ENCODE results near the gene GALK1.

The GALK1 gene

DNA sequence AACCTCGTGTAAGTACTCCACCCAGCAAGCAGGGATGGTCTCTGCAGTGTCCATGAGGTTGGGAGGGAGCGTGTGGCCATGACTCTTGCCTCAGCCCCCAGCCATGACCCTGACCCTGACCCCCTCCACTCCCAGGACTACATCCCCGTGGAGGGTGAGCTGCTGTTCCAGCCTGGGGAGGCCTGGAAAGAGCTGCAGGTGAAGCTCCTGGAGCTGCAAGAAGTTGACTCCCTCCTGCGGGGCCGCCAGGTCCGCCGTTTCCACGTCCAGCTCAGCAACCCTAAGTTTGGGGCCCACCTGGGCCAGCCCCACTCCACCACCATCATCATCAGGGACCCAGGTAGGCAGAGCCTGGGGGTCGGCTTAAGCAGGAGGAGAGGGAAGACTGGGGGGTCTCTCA, 16.3 kb downstream of the GALK1 start:
- no peak for DNase-seq

DNA sequence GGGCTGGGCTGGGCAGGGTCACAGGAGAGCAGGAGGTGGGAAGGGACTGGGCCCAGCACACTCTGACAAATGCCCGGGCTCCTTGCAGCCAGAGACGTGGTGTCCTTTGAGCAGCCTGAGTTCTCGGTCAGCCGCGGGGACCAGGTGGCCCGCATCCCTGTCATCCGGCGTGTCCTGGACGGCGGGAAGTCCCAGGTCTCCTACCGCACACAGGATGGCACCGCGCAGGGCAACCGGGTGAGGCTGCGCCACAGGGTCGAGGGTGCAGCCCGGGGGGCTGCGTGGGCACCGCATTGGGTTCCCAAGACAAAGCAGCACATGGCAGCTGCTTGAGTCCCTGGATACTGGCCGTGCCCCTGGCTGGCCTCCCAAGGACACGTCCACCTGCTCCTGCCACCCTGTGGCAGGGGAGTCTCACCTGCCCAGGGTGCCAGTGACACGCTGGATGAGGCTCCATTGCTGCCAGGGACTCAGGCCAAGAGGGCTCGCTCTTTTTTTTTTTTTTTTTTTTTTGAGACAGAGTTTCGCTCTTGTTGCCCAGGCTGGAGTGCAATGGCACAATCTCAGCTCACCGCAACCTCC, 21.3 kb downstream of the GALK1 start:
- no peak for DNase-seq

DNA sequence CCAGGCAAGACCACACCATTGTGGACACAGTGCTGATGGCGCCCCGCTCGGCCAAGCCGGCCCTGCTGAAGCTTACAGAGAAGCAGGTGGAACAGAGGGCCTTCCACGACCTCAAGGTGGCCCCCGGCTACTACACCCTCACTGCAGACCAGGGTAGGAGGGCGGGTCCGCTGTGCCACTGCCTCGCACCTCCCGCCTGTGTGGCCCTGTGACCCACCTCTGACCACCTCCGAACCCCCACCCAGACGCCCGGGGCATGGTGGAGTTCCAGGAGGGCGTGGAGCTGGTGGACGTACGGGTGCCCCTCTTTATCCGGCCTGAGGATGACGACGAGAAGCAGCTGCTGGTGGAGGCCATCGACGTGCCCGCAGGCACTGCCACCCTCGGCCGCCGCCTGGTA, 22.7 kb downstream of the GALK1 start:
- DNase-seq, result no peak

DNA sequence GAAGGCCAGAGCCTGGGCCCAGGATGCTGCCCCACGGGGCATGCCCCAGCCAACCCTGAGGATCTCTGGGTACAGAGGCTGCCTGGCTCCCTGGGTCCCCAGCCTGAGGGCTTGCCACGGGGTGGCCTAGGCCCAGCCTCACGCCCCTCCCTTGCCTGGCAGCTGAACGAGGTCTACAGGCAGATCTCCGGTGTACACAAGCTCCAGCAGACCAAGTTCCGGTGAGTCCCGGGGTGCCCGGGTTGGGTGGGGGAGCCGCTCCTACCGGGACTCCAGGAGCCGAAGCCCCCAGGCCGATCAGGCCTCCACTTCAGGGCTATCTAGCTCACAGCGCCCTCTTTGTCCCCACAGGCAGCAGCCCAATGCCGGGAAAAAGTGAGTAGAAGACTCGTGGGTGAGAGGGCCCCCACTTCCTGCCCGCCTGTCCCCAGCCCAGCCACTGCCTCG, 24.3 kb downstream of the GALK1 start:
- DNase-seq, result no peak

DNA sequence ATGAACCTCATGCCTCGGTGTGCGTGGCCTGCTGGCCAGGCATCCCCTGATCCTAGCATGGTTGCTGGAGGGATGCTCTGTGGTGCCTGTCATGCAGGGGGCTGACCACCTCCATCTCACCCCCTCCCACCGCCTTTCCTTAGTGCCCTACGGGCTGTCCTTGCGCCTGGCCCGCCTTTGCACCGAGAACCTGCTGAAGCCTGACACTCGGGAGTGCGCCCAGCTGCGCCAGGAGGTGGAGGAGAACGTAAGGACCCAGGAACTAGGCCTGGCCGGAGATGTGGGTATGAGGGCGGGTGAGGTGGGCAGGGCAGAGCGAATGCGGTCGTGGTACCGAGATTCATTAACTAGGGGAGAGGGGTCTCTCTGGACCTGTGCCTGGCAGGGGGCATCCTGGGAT, 24.8 kb downstream of the GALK1 start:
- no peak for DNase-seq

DNA sequence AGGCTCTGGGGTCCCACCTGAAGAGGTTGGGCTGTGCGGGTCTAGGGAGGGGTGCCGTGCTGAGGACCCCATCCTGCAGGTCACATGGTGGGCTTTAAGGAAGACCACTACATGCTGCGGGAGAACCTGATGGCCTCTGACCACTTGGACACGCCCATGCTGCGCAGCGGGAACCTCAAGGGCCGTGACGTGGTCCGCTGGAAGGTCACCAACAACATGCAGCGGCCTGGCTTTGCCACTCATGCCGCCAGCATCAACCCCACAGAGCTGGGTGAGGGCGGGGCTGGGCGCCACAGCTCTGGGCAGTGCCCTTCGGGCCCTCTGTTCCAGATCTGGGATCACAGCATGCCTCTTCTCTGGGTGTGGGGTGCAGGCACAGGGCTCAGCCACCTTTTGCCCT, 25.2 kb downstream of the GALK1 start:
- DNase-seq, result no peak

DNA sequence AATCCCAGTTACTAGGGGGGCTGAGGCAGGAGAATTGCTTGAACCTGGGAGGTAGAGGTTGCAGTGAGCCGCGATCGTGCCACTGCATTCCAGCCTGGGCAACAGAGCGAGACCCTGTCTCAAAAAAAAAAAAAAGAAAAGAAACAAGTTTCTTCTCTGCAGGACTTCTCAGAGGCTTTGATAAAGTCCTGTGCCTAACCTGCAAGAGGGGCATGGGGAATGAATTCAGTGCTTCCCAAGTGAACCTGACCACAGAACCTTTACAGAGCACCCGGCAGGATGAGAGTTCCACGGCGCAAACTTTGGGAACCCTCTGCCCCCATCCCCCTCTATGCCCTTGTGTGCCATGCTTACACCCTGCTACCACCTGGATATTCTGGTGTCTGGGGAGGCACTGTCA, 25.8 kb downstream of the GALK1 start:
- no peak for DNase-seq

DNA sequence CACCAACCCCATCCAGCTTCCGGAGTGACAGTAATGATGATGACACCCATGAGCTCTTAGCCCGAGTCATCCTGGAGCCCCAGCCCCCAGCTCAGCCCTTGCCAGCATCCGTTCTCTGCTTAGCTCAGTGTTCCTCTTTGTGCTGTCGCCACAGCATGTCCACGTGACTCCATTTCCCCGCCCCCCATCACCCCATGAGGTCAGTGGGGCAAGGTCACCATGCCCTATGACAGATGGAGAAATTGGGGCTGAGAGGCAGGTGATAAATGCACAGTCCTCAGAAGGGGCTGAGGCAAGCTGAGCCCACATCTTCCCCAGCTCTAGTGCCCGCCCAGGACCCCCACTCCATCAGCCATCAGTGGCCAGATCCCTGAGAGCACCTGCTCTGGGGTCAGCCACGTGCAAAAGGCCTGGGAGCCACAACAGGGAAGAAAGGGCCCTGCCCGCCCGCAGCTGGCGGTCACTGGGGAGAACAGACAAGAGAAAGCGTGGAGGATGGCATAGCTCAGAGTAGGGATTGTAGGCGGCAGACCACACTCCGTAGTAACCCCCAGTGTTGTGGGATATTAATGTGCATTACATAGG, 26.7 kb downstream of the GALK1 start:
- no peak for DNase-seq

DNA sequence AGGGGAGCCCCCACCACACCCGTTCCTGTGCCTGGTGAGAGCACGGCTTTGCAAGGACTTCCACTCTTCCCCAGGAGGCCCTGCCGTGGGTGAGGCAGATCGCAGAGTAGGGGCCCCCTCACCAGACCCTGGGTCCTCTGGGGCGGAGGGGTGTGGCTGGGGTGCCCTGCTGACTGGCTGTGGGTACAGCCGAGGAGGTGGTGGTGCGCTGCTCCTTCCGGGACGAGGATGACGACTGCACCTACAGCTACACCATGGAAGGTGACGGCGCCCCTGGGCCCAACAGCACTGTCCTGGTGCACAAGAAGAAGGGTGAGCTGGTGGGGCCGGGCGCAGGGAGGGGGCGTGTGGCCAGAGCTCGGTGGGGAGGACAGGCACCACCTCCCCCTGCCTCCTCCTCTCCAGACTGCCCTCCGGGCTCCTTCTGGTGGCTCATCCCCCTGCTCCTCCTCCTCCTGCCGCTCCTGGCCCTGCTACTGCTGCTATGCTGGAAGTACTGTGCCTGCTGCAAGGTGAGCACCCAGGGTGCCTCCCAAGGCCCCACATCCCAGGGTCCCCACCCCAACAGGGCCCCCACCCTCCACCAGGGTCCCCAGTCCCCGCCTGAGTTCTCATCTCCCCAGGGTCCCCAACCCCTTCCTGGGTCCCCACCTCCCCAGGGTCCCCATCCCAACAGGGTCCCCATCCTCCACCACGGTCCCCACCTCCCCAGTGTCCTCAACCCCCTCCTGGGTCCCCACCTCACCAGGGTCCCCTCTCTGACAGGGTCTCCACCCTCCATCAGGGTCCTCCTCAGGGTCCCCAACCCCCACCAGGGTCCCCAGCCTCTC, 27.6 kb downstream of the GALK1 start:
- DNase-seq, result no peak

DNA sequence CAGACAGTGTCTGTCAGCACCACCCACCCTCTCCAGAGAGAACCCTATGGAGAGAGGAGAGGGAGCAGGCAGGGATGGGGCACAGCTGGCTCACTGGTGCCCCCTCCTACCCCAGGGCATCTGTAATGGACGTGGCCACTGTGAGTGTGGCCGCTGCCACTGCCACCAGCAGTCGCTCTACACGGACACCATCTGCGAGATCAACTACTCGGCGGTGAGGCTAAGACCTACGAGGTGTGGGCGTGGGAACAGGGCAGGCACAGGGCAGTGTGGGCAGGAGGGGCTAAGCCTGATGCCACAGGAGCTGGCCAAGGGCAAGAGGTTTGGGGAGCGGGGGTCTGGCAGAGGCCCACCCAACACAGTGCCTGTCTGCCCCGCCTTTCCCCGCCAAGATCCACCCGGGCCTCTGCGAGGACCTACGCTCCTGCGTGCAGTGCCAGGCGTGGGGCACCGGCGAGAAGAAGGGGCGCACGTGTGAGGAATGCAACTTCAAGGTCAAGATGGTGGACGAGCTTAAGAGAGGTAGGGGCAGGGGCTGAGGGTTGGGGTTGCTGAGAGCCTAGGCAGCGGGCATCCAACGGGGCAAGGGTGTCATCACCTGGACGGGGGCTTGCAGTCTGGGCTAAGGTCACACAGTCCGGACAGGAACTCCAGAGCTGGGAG, 28.7 kb downstream of the GALK1 start:
- DNase-seq, result no peak

DNA sequence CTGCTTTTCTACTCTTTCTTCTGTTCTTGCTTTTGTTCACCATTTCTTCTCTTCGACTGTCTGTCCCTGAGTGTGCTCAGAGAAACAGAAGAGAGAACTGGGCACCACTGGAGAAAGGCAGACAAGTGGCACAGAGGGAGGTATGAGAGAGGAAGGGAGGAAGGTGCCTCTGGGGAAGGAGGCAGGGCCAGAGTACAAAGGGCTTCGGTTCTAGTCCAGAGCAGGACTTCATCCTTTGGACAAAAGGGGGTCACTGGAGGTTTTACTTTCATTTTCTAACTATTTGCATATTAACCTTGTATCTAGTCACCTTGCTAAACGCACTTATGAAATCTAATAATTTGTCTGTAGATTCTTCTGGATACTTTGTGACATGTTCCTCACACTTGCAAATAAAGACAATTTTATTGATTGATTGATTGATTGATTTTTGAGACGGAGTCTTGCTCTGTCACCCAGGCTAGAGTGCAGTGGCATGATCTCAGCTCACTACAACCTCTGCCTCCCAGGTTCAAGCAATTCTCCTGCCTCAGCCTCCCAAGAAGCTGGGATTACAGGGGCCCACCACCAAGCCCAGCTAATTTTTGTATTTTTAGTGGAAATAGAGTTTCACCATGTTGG, 30.2 kb downstream of the GALK1 start:
- DNase-seq, result no peak

DNA sequence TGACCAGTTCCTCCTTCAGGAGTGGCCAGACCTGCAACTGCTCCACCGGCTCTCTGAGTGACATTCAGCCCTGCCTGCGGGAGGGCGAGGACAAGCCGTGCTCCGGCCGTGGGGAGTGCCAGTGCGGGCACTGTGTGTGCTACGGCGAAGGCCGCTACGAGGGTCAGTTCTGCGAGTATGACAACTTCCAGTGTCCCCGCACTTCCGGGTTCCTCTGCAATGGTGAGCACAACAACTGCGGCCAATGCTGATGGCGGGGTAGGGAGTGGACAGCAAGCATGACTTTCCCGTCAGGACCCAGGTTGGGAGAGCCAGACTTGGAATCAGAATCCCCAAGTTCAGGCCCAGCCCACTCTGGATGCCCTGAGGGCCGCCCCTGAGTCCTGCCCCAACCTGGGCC, 31.5 kb downstream of the GALK1 start:
- no peak for DNase-seq

DNA sequence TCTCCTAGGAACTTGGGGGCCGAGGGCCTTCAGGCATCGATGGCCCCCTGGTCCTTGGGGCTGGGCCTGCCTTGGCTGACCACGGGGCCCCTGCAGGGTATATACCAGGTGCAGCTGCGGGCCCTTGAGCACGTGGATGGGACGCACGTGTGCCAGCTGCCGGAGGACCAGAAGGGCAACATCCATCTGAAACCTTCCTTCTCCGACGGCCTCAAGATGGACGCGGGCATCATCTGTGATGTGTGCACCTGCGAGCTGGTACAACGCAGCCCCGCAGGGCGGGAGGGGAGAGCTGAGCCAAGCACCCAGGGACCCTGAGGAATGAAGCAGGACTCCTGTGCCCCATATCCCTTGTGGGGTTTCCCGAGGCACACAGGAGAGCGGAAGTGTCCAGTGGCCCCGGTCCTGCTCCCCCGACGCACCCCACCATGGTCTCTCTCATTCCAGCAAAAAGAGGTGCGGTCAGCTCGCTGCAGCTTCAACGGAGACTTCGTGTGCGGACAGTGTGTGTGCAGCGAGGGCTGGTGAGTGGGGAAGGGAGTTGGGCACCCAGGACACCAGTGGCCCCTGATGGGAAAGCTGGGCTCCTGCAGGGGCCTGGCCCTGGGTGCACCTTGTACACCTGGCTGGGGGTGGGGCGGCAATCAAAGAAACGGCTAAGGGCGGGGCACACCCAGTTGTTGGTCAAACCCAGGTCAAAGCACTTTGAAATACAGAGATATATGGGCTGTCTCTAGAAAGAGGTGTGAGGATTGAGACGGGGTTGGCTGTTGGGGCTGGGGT, 33.1 kb downstream of the GALK1 start:
- no peak for DNase-seq

DNA sequence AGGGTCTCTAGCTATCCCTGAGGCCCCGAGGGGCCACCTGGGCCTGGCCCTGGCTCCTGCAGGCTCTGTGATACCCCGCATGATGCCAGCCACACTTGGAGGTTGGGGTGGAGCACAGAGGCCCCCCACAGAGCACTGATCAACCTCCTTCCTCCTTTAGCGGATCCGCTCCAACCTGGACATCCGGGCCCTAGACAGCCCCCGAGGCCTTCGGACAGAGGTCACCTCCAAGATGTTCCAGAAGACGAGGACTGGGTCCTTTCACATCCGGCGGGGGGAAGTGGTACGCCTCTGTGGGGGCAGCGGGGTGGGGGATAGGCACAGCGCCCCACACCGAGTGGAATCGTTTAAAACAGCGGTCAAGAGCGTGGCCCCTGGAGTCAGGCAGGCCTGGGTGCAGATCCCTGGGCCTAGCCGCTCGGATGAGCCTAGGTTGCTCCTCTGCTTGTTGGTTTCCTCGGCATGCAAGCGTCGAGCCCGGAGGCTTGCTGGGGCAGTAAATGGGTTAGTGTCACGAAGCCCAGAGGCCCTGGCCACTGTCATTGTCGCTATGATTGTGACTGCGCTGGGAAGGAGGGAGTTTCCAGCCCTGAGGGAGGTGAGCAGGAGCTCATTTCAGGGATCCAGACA, 33.8 kb downstream of the GALK1 start:
- DNase-seq, result no peak

DNA sequence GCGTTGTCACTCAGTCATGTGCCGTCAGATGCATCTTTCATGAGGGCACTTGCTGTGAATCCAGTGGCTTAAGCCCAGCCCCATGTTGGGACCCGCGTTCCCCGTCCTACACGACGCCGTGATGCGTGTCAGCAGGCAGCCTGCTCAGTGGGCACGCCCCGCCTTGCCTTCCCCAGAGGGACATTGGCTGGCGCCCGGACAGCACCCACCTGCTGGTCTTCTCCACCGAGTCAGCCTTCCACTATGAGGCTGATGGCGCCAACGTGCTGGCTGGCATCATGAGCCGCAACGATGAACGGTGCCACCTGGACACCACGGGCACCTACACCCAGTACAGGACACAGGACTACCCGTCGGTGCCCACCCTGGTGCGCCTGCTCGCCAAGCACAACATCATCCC, 34.9 kb downstream of the GALK1 start:
- no peak for DNase-seq

DNA sequence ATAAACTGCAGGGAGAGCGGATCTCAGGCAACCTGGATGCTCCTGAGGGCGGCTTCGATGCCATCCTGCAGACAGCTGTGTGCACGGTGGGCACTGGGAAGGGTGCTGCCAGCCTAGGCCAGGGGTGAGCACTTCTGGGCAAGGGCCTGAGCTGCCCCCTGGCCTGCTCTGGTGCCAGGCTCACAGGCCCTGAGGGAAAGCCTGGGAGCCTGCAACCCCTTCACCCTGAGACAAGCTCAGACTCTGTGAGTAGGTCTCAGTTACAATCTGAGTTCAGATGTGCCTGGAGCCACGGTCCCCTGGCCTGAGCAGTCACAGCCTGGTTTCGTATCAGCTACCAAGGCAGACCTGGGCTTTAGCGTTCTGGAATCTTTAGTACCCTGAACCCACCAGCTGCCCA, 35.6 kb downstream of the GALK1 start:
- no peak for DNase-seq

DNA sequence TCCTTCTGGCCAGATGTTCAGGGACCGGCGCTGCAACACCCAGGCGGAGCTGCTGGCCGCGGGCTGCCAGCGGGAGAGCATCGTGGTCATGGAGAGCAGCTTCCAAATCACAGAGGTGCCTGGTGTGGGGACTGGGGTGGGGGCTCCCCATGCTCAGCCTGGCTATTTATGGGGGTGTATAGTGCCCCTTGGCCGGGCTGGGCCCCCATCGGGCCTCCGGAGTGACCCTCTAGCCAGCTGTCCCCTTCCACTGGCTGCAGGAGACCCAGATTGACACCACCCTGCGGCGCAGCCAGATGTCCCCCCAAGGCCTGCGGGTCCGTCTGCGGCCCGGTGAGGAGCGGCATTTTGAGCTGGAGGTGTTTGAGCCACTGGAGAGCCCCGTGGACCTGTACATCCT, 37.6 kb downstream of the GALK1 start:
- DNase-seq, result no peak

DNA sequence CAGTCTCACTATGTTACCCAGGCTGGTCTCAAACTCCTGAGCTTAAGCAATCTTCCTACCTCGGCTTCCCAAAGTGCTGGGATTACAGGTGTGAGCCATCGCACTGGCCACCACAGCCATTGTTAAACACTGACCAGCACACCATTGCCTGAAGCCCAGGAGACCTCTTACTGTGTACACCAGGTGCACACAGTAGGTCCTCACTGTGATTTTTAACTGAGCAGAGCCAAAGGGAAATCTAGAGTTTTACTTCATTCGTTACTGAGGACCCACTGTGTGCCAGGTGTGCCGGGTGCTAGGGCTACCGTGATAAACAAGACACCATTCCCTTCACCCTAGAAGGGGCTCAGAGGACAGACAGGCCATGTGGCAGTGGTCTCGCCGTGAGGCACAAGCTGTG, 39.5 kb downstream of the GALK1 start:
- DNase-seq, result no peak

DNA sequence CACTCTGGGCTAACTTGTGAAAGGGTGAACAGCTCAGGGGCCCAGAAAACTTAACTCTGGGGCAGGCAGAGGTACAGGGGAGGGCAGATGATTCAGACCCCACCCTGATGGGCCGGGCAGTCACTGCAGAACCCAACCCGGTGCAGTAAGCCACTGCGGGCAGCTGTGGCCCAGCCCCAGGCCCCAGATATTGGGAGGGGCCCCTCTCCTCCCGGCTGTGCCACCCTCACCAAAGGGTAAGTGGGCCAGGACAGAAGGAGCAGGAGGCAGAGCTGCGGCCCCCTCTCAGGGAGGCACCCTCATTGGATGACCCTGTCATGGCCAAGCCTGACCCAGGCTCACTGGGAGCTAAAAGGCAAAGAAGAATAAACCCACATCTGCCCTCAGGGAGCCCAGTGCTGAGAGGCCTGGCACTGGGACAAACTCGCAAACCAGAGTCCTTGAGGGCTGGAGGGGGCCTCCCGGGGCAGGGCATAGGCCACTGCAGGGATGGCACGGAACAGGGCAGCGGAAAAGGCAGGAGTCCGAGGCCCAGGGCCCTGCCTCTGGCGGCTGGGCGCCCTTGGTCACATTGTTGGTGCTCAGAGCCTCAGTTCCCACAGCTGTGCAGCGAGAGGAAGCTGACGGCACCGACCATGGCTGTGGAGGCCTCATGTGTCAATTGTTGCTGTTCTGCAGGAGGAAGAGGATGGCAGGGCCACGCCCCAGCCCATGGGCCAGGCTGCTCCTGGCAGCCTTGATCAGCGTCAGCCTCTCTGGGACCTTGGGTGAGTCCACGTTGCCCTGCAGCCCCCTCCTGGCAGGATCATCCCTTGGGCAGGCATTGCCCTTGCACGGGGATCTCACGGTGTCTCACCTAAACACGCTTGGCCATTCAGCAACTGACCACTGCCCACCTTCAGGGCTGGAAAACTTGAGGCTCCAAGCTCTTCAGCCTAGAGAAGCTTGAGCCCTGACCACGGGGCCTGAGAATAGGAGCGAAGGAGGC, 40.7 kb downstream of the GALK1 start:
- no peak for DNase-seq

DNA sequence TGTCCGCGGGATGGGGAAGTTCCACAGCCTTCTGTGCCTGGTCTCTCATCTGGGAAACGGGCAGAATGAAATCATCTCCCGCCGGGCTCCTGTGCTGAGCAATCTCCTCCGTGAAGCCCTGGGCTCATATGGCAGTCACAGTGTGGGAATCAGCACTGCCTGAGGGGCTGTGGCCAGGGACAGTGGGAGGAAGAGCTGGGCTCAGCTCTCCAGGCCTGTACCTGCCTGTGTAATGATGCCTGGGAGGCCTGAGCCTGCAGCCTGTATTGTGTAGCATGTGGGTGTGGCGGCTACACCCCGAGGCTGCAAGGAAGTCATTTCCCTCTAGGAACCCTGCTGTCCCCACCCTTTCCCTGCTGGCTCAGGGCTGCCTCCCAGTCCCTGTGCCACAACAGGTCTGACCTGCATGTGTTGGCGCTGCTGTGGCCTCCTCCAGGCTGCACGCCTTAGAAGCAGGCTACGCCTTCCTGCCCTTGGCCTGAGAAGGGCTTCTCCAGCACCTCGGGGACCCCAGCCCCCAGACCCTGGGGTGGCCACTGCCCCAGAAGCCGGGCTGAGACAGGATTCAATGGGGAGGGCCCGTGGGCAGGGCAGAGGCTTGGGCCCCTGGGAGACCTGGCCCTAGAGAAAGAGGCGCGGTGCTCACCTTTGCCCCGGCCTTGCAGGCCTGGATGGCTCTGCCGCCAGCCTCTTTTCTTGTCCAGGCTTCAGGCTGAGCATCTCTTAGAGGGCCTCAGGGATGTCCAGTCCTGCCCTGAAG, 41.6 kb downstream of the GALK1 start:
- no peak for DNase-seq
